Prostate gland (tissue), 2 donors: ENCODE measurements around the gene PCK2.

ENCODE experiments used
- CTCF ChIP-seq, 4 experiments: fragments of 200-600 bp in 2 of 4; fragments of 450-650 bp in 2 of 4; sonication (generic) in 2 of 4; IDR thresholded peaks; 1 replicate in 3 of 4; 2 replicates in 1 of 4; pipeline ENCODE4 v1.5.1; 2016 to 2019; ENCODE audit warnings: antibody characterized with exemption in 4 of 4, mild to moderate bottlenecking in 2 of 4, moderate library complexity in 2 of 4
- POLR2A ChIP-seq: fragments of 450-650 bp; IDR thresholded peaks from one replicate; pipeline ENCODE4 v1.6.1; 2016; ENCODE audit warnings: antibody characterized with exemption, mild to moderate bottlenecking
- POLR2AphosphoS5 ChIP-seq: sonication (generic); formaldehyde crosslinking; IDR thresholded peaks from one replicate; pipeline ENCODE4 v1.6.1; 2017; ENCODE audit warnings: antibody characterized with exemption

GRCh38 chr14:24053548-24054323 is 40.4 kb upstream of the PCK2 start:
- no peak for TF ChIP-seq CTCF (IDR thresholded peaks at IDR 0.05)
- no peak for TF ChIP-seq POLR2A
- no peak for TF ChIP-seq POLR2AphosphoS5
